Measurements from ENCODE around the gene ALDH4A1.
"Not testable (repeated sequence)": the region's sequence is repeated elsewhere in the genome, so short reads cannot be mapped to it uniquely, and the experiment has no call there.

ALDH4A1 gene

GRCh38 chr1:18840145-18840544 lies 62.2 kb downstream of the ALDH4A1 start:
- Histone ChIP-seq H3K18ac (ENCODE audit: low read length) (peak overlapping the region; percentile 25), H2AFZ (ENCODE audit: low read length) (no peak overlapping the region), H3K4me1 (ENCODE audit: control insufficient read depth in 2 of 2, insufficient read depth in 1 of 2, low read depth in 1 of 2, low read length in 2 of 2) (no peaks in the 10 kb centered on the region), H3K27ac (replicated peaks; ENCODE audit: low read length) (no peak overlapping the region), H3K36me3 (replicated peaks in 1 of 2; ENCODE audit: control insufficient read depth in 2 of 2, insufficient read depth in 2 of 2, low read length in 2 of 2) (no peaks in the 10 kb centered on the region), H3K27me3 (ENCODE audit: control insufficient read depth in 3 of 3, insufficient read depth in 3 of 3, low read depth in 1 of 3, low read length in 3 of 3) (peaks cover 0 to 4% (median 0%) of the 10 kb centered on the region in 3 experiments), H3K79me1 (ENCODE audit: low read depth, low read length) (no peaks in the 10 kb centered on the region), H3K23ac (ENCODE audit: low read depth, low read length, poor library complexity) (peak overlapping the region; percentile 28), H4K8ac (ENCODE audit: low read depth, low read length) (no peak overlapping the region), H2BK12ac (ENCODE audit: low read length) (no peak overlapping the region), H2AK5ac (ENCODE audit: low read depth, low read length) (no peak overlapping the region), H3K4me3 (ENCODE audit: low read length in 2 of 2) (no peak overlapping the region), H3K14ac (ENCODE audit: low read length) (no peak overlapping the region), H3K4ac (ENCODE audit: low read length) (no peak overlapping the region), H4K91ac (ENCODE audit: low read depth, low read length, poor library complexity) (no peak overlapping the region), H2BK15ac (ENCODE audit: low read length) (no peak overlapping the region), H3K4me2 (ENCODE audit: insufficient read depth, low read length, poor library complexity, severe bottlenecking) (no peak overlapping the region), H3K9ac (ENCODE audit: low read depth, low read length, poor library complexity) (no peak overlapping the region), H2BK120ac (ENCODE audit: low read depth, low read length) (no peak overlapping the region), H2BK5ac (ENCODE audit: low read length) (no peak overlapping the region), H3K9me3 (replicated peaks in 1 of 2; ENCODE audit: control insufficient read depth in 2 of 2, insufficient read depth in 1 of 2, low read depth in 1 of 2, low read length in 2 of 2) (no peaks in the 10 kb centered on the region)
- no CpG with 5 or more reads among the region's 17 CpGs for WGBS, 2 donors (ENCODE audit: extremely low coverage in 2 of 2, insufficient read length in 2 of 2, insufficient replicate concordance in 1 of 2)
- no peak for DNase-seq (ENCODE audit: low spot score)

DNA sequence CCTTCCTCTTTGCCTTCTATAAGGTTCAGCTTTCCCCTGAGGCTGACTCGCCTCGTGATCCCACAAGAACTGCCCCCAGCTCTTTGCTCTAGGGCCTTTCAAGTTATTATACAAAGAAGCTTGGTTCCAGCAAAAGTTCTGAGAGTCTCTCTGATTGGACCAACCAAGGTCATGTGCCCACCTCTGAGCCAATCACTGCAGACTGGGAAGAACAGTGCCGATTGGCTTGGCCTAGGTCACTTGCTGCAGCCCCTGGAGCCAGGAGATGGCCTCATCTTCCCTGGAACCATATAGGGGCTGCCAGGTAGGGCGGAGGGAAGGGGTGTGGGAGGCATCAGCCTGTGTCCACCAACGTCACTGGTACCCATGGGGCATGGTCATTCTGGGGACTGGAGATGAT lies 65.7 kb downstream of the ALDH4A1 start:
- Histone ChIP-seq H3K27ac (replicated peaks; ENCODE audit: low read length) (no peak overlapping the region), H4K8ac (ENCODE audit: low read depth, low read length) (no peak overlapping the region), H2BK120ac (ENCODE audit: low read depth, low read length) (no peak overlapping the region), H3K9me3 (replicated peaks in 1 of 2; ENCODE audit: control insufficient read depth in 2 of 2, insufficient read depth in 1 of 2, low read depth in 1 of 2, low read length in 2 of 2) (no peaks in the 10 kb centered on the region), H2BK5ac (ENCODE audit: low read length) (no peak overlapping the region), H3K4me2 (ENCODE audit: insufficient read depth, low read length, poor library complexity, severe bottlenecking) (no peak overlapping the region), H3K79me1 (ENCODE audit: low read depth, low read length) (no peaks in the 10 kb centered on the region), H2AFZ (ENCODE audit: low read length) (peak overlapping the region; percentile 15), H2BK12ac (ENCODE audit: low read length) (no peak overlapping the region), H3K14ac (ENCODE audit: low read length) (no peak overlapping the region), H3K9ac (ENCODE audit: low read depth, low read length, poor library complexity) (no peak overlapping the region), H4K91ac (ENCODE audit: low read depth, low read length, poor library complexity) (no peak overlapping the region), H3K18ac (ENCODE audit: low read length) (no peak overlapping the region), H3K4ac (ENCODE audit: low read length) (no peak overlapping the region), H3K4me1 (ENCODE audit: control insufficient read depth in 2 of 2, insufficient read depth in 1 of 2, low read depth in 1 of 2, low read length in 2 of 2) (no peaks in the 10 kb centered on the region), H3K4me3 (ENCODE audit: low read length in 2 of 2) (no peak overlapping the region), H3K23ac (ENCODE audit: low read depth, low read length, poor library complexity) (no peak overlapping the region), H2BK15ac (ENCODE audit: low read length) (no peak overlapping the region), H2AK5ac (ENCODE audit: low read depth, low read length) (no peak overlapping the region), H3K27me3 (ENCODE audit: control insufficient read depth in 3 of 3, insufficient read depth in 3 of 3, low read depth in 1 of 3, low read length in 3 of 3) (peaks cover 0 to 10% (median 0%) of the 10 kb centered on the region in 3 experiments), H3K36me3 (replicated peaks in 1 of 2; ENCODE audit: control insufficient read depth in 2 of 2, insufficient read depth in 2 of 2, low read length in 2 of 2) (no peaks in the 10 kb centered on the region)
- no CpG with 5 or more reads among the region's 5 CpGs for WGBS, 2 donors (ENCODE audit: extremely low coverage in 2 of 2, insufficient read length in 2 of 2, insufficient replicate concordance in 1 of 2)
- no peak for DNase-seq (ENCODE audit: low spot score)

- not testable (repeated sequence) for H3K23ac ChIP-seq (ENCODE audit: low read depth, low read length, poor library complexity); H2AFZ ChIP-seq (ENCODE audit: low read length); H4K91ac ChIP-seq (ENCODE audit: low read depth, low read length, poor library complexity); H2BK120ac ChIP-seq (ENCODE audit: low read depth, low read length); H3K4me2 ChIP-seq (ENCODE audit: insufficient read depth, low read length, poor library complexity, severe bottlenecking); DNase-seq (ENCODE audit: low spot score); H4K8ac ChIP-seq (ENCODE audit: low read depth, low read length); H3K36me3 ChIP-seq (replicated peaks in 1 of 2; ENCODE audit: control insufficient read depth in 2 of 2, insufficient read depth in 2 of 2, low read length in 2 of 2); H3K4me1 ChIP-seq (ENCODE audit: control insufficient read depth in 2 of 2, insufficient read depth in 1 of 2, low read depth in 1 of 2, low read length in 2 of 2); H3K9ac ChIP-seq (ENCODE audit: low read depth, low read length, poor library complexity); H3K14ac ChIP-seq (ENCODE audit: low read length); H2AK5ac ChIP-seq (ENCODE audit: low read depth, low read length); H2BK12ac ChIP-seq (ENCODE audit: low read length); H3K4ac ChIP-seq (ENCODE audit: low read length); H3K4me3 ChIP-seq (ENCODE audit: low read length in 2 of 2); H3K18ac ChIP-seq (ENCODE audit: low read length); H3K27ac ChIP-seq (replicated peaks; ENCODE audit: low read length); H2BK5ac ChIP-seq (ENCODE audit: low read length); H3K79me1 ChIP-seq (ENCODE audit: low read depth, low read length); H3K9me3 ChIP-seq (replicated peaks in 1 of 2; ENCODE audit: control insufficient read depth in 2 of 2, insufficient read depth in 1 of 2, low read depth in 1 of 2, low read length in 2 of 2); H2BK15ac ChIP-seq (ENCODE audit: low read length)
- peaks cover 0 to 10% (median 0%) of the 10 kb centered on the region in 3 experiments for H3K27me3 ChIP-seq (ENCODE audit: control insufficient read depth in 3 of 3, insufficient read depth in 3 of 3, low read depth in 1 of 3, low read length in 3 of 3)
- WGBS, 2 donors (ENCODE audit: extremely low coverage in 2 of 2, insufficient read length in 2 of 2, insufficient replicate concordance in 1 of 2), result no CpG with 5 or more reads among the region's 1 CpG
Observed at GRCh38 chr1:18832319-18832718, 70.0 kb downstream of the ALDH4A1 start.

GRCh38 chr1:18831656-18832055 lies 70.7 kb downstream of the ALDH4A1 start:
- Histone ChIP-seq H3K23ac (ENCODE audit: low read depth, low read length, poor library complexity) (no peak overlapping the region), H3K36me3 (replicated peaks in 1 of 2; ENCODE audit: control insufficient read depth in 2 of 2, insufficient read depth in 2 of 2, low read length in 2 of 2) (no peaks in the 10 kb centered on the region), H3K9ac (ENCODE audit: low read depth, low read length, poor library complexity) (no peak overlapping the region), H2BK5ac (ENCODE audit: low read length) (no peak overlapping the region), H3K27me3 (ENCODE audit: control insufficient read depth in 3 of 3, insufficient read depth in 3 of 3, low read depth in 1 of 3, low read length in 3 of 3) (peaks cover 0 to 10% (median 0%) of the 10 kb centered on the region in 3 experiments), H3K18ac (ENCODE audit: low read length) (no peak overlapping the region), H3K9me3 (replicated peaks in 1 of 2; ENCODE audit: control insufficient read depth in 2 of 2, insufficient read depth in 1 of 2, low read depth in 1 of 2, low read length in 2 of 2) (peaks cover 6 to 7% of the 10 kb centered on the region in 2 donors), H3K14ac (ENCODE audit: low read length) (peak overlapping the region; percentile 47), H3K79me1 (ENCODE audit: low read depth, low read length) (no peaks in the 10 kb centered on the region), H2BK120ac (ENCODE audit: low read depth, low read length) (no peak overlapping the region), H4K8ac (ENCODE audit: low read depth, low read length) (no peak overlapping the region), H2AK5ac (ENCODE audit: low read depth, low read length) (no peak overlapping the region), H4K91ac (ENCODE audit: low read depth, low read length, poor library complexity) (no peak overlapping the region), H3K4me3 (ENCODE audit: low read length in 2 of 2) (no peak overlapping the region), H2AFZ (ENCODE audit: low read length) (no peak overlapping the region), H3K4me1 (ENCODE audit: control insufficient read depth in 2 of 2, insufficient read depth in 1 of 2, low read depth in 1 of 2, low read length in 2 of 2) (no peaks in the 10 kb centered on the region), H3K27ac (replicated peaks; ENCODE audit: low read length) (no peak overlapping the region), H2BK12ac (ENCODE audit: low read length) (no peak overlapping the region), H3K4me2 (ENCODE audit: insufficient read depth, low read length, poor library complexity, severe bottlenecking) (no peak overlapping the region), H3K4ac (ENCODE audit: low read length) (no peak overlapping the region), H2BK15ac (ENCODE audit: low read length) (no peak overlapping the region)
- no CpG with 5 or more reads among the region's 2 CpGs for WGBS, 2 donors (ENCODE audit: extremely low coverage in 2 of 2, insufficient read length in 2 of 2, insufficient replicate concordance in 1 of 2)
- no peak for DNase-seq (ENCODE audit: low spot score)
